ENCODE results near the gene GALNT10. TPM values are rescaled to one million over a fixed set of nuclear protein-coding genes. Genes with fewer than 3 reads are reported as not detected.

The GALNT10 gene
- total and polyA plus RNA-seq, 12 donors = 3.1 to 19.0 (median 11.7) TPM

DNA sequence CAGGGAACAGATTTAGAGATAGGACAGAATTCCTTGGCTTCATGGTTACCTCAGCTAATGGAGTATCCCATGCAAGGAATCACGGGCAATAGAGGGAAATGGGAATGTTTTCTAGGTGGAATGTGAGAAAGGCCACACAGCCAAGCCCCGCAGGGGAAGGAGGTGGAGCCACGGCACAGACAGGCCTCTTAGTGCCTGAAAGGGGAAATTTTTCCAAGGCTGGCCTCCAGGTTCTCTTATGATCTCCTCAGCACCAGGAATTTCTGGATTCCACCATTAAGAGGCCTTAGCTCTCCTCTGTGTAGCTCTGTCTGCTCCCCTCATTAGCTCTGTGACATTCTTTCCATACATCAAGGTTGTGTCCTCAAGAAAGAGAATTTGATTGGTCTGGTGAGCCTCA, 124.7 kb downstream of the GALNT10 start:
- no peaks in the 10 kb centered on the region for H3K9me3 ChIP-seq
- ATAC-seq (no peak), DNase-seq (no peak)
- no peak for TF ChIP-seq CTCF (IDR thresholded peaks at IDR 0.05)
- no peak overlapping the region for H3K4me3 ChIP-seq
- WGBS, 2 donors = 89 to 93% methylated on average over 3 of the region's 3 CpGs
- H3K27me3 ChIP-seq = no peaks in the 10 kb centered on the region
- intact Hi-C loops (cut with DNase I) = no loop called here
- no peaks in the 10 kb centered on the region for H3K36me3 ChIP-seq
- H3K4me1 ChIP-seq = peaks cover 0 to 16% (median 0%) of the 10 kb centered on the region in 9 donors
- H3K27ac ChIP-seq = no peak overlapping the region

DNA sequence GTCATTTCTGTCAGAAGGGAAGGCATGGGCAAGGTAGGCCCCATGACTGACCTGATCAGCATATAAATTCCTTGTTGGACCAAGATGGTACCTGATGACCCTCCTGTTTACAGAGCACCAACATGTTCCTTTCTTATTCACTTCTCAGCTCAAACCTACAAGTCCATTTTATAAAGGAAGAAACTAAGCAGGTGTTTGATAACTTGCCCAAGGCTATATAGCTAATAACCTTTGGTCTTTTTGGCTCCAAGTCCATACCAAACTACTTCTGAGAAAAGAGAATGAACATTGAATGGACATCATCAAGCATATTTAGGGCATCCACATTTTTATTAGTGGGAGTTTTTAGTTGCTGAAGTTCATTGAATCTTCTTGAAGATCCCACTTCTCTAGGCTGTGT, 125.2 kb downstream of the GALNT10 start:
- H3K9me3 ChIP-seq = no peaks in the 10 kb centered on the region
- no peak overlapping the region for H3K27ac ChIP-seq
- no peak for TF ChIP-seq CTCF (IDR thresholded peaks at IDR 0.05)
- intact Hi-C loops (cut with DNase I) = no loop called here
- ATAC-seq (no peak), DNase-seq (no peak)
- no peaks in the 10 kb centered on the region for H3K27me3 ChIP-seq
- H3K4me1 ChIP-seq = peaks cover 0 to 22% (median 0%) of the 10 kb centered on the region in 9 donors
- H3K4me3 ChIP-seq = no peak overlapping the region
- no peaks in the 10 kb centered on the region for H3K36me3 ChIP-seq

GRCh38 chr5:154316223-154316935, 125.8 kb downstream of the GALNT10 start:
- no peak for TF ChIP-seq CTCF (IDR thresholded peaks at IDR 0.05)
- H3K27me3 ChIP-seq = no peaks in the 10 kb centered on the region
- peaks cover 0 to 28% (median under 1%) of the 10 kb centered on the region in 9 donors for H3K4me1 ChIP-seq
- WGBS, 2 donors = 70 to 77% methylated on average over 6 of the region's 6 CpGs
- ATAC-seq (no peak), DNase-seq (no peak)
- H3K4me3 ChIP-seq = no peak overlapping the region
- intact Hi-C loops (cut with DNase I) = no loop called here
- H3K9me3 ChIP-seq = no peaks in the 10 kb centered on the region
- no peak overlapping the region for H3K27ac ChIP-seq
- no peaks in the 10 kb centered on the region for H3K36me3 ChIP-seq

GRCh38 chr5:154317916-154318315, 127.4 kb downstream of the GALNT10 start:
- Histone ChIP-seq H3K36me3 (no peaks in the 10 kb centered on the region), H3K4me1 (peaks cover 0 to 36% (median 6%) of the 10 kb centered on the region in 9 donors), H3K27ac (no peak overlapping the region), H3K27me3 (no peaks in the 10 kb centered on the region), H3K9me3 (no peaks in the 10 kb centered on the region), H3K4me3 (no peak overlapping the region)
- WGBS, 2 donors = 96% methylated on average over 3 of the region's 3 CpGs
- no peak for DNase-seq
- ATAC-seq = no peak
- TF ChIP-seq CTCF (IDR thresholded peaks at IDR 0.05) = no peak
- intact Hi-C loops (cut with DNase I) = no loop called here

Measured in heart right ventricle (tissue), 16 donors.